Glutamatergic neuron (in vitro differentiated cells): Measurements from ENCODE around the gene PRCC. TPM values are rescaled to one million over a fixed set of nuclear protein-coding genes. Genes with fewer than 3 reads are reported as not detected.

Experiments
- DNase-seq: peaks from one replicate; pipeline ENCODE4 v3.0.0; 2022
- H3K27ac Mint-ChIP-seq: one replicate; pipeline ENCODE4 v1.8.0; 2020; ENCODE audit warnings: mild to moderate bottlenecking, mixed read lengths, inconsistent platforms; ENCODE audit not compliant: unreplicated experiment
- H3K27me3 Mint-ChIP-seq: one replicate; pipeline ENCODE4 v1.8.0; 2020; ENCODE audit warnings: mild to moderate bottlenecking, moderate library complexity, mixed read lengths, inconsistent platforms; ENCODE audit not compliant: unreplicated experiment
- H3K36me3 Mint-ChIP-seq: one replicate; pipeline ENCODE4 v1.8.0; 2020; ENCODE audit warnings: mild to moderate bottlenecking, mixed read lengths, inconsistent platforms; ENCODE audit not compliant: unreplicated experiment
- H3K4me1 Mint-ChIP-seq: one replicate; pipeline ENCODE4 v1.8.0; 2020; ENCODE audit warnings: mild to moderate bottlenecking, low read depth, mixed read lengths, inconsistent platforms; ENCODE audit not compliant: unreplicated experiment
- H3K4me3 Mint-ChIP-seq: one replicate; pipeline ENCODE4 v1.8.0; 2020; ENCODE audit warnings: mild to moderate bottlenecking, mixed read lengths, inconsistent platforms; ENCODE audit not compliant: unreplicated experiment
- H3K9me3 Mint-ChIP-seq: one replicate; pipeline ENCODE4 v1.8.0; 2020; ENCODE audit warnings: mild to moderate bottlenecking, moderate library complexity, mixed read lengths, inconsistent platforms; ENCODE audit not compliant: unreplicated experiment
- total RNA-seq: library from RNA; stranded (reverse); fragmentation: NEBNext Ultra II Directional; extraction: Animal tissue kit (Norgen Biotek cat#: 25700); gene quantifications from one replicate; pipeline ENCODE4 v1.2.1, GENCODE V29; 2021; ENCODE audit not compliant: unreplicated experiment
- TF ChIP-seq, protein P1 (sequence below): fragments of 200-600 bp; sonication (generic); IDR thresholded peaks from one replicate; pipeline ENCODE4 v1.5.0; 2021; ENCODE audit not compliant: partially characterized antibody, unreplicated experiment

The PRCC gene
- total RNA-seq, 1 donor from 2014 or later = 88.8 TPM

DNA sequence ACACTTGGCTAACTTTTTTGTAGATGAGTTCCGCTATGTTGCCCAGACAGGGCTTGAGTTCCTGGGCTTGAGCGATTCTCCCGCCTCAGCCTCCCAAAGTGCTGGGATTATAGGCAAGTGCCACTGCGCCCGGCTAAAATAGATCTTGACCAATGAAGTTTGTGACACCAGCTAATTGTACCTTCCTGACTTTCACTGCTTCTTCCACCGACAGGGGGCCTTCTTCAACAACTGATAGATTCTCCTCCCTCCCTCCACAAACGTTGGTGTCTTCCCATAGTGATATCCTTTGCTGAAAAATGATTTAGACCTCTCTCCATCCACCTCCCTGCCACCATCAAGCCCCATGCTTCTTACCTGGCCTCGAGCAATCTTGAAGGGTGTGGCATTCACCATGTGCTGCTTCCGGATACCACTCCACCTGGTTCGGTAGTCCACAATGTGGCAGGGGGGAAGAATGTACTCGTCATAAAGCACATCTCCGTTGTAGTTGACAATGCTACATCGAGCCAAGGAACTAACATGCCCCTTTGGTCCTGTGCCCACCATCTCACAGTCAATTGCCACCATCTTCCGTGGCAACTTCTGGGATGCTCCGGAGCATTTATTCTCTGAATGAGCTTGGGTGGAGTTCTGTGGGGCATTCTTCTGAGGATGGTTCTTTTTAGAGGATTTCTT, 40.6 kb upstream of the PRCC start:
- Mint-ChIP-seq H3K27me3 (peaks cover 12% of the 10 kb centered on the region), H3K9me3 (peaks cover 10% of the 10 kb centered on the region), H3K4me3 (no peak overlapping the region), H3K4me1 (peaks cover 11% of the 10 kb centered on the region), H3K27ac (no peak overlapping the region), H3K36me3 (no peaks in the 10 kb centered on the region)
- TF ChIP-seq, protein P1, sequence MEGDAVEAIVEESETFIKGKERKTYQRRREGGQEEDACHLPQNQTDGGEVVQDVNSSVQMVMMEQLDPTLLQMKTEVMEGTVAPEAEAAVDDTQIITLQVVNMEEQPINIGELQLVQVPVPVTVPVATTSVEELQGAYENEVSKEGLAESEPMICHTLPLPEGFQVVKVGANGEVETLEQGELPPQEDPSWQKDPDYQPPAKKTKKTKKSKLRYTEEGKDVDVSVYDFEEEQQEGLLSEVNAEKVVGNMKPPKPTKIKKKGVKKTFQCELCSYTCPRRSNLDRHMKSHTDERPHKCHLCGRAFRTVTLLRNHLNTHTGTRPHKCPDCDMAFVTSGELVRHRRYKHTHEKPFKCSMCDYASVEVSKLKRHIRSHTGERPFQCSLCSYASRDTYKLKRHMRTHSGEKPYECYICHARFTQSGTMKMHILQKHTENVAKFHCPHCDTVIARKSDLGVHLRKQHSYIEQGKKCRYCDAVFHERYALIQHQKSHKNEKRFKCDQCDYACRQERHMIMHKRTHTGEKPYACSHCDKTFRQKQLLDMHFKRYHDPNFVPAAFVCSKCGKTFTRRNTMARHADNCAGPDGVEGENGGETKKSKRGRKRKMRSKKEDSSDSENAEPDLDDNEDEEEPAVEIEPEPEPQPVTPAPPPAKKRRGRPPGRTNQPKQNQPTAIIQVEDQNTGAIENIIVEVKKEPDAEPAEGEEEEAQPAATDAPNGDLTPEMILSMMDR = peak; percentile 34
- DNase-seq = peak; percentile 52

DNA sequence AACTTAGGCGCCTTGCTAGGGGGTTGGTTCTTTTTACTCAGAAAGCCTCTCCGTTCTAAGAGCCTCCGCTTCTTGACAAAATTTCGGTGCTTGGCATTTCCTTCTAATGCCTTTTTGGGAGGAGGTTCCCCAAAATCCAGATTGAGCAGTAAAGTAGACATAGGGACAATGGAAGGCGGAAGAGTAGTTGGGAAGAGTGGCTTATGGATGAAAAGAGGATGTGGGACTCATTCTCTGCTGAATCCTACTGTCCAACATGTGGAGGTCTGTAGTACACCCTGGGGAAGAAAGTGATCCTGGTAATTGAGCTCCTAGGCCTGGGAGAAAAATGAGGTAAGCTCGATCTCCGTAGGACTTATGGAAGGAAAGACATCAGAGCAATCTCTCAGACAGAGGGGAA, 39.8 kb upstream of the PRCC start:
- Mint-ChIP-seq H3K27ac (peak overlapping the region; percentile 94), H3K4me1 (peaks cover 11% of the 10 kb centered on the region), H3K4me3 (no peak overlapping the region), H3K9me3 (peaks cover 10% of the 10 kb centered on the region), H3K27me3 (peaks cover 12% of the 10 kb centered on the region), H3K36me3 (no peaks in the 10 kb centered on the region)
- DNase-seq = no peak
- TF ChIP-seq, protein P1 = no peak

DNA sequence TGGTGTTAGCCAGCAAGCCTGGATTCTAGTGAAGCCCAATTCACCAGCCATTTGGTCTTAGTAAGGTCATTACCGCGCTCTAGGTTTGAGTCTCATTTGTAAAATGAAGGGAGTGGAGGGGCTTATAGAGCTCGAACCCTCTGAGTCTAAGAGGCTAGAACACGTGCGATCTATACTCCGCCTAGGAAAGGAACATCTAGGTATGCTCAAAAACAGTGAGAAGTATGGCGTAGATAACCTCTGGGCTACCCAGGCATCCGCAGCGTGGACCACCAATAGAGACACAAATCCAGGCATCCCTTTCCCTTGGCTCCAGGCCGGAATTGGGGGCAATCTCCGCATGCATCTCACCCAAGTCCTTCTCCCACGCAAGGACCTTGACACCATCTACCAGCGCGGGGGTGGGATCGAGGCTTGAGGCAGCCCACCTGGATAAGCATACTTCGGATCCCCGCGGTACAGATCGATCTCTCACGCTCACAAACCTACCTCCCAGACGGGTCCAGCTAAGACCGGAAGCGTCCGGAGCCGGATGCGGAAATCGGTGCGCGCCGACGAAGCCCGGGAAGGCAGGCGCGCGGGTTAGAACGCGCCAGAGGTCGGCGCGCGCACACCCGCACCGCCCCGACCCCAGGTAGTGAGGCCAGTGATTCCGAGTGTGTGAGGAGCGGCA, 39.3 kb upstream of the PRCC start, which contains the start of gene METTL25B:
Gene METTL25B (plus strand): TSS at position 544 of the 673 bp plus-strand sequence. CDS start 636 bp downstream, outside the sequence.
- Mint-ChIP-seq H3K4me3 (no peak within 1 kb of the TSS), H3K9me3 (peaks cover 10% of the 10 kb centered on the region), H3K27me3 (peaks cover 12% of the 10 kb centered on the region), H3K27ac (peak within 1 kb of the TSS; percentile 94), H3K4me1 (peaks cover 11% of the 10 kb centered on the region), H3K36me3 (no peaks in the 10 kb centered on the region)
- TF ChIP-seq, protein P1 = no peak
- DNase-seq = peak; percentile 84

DNA sequence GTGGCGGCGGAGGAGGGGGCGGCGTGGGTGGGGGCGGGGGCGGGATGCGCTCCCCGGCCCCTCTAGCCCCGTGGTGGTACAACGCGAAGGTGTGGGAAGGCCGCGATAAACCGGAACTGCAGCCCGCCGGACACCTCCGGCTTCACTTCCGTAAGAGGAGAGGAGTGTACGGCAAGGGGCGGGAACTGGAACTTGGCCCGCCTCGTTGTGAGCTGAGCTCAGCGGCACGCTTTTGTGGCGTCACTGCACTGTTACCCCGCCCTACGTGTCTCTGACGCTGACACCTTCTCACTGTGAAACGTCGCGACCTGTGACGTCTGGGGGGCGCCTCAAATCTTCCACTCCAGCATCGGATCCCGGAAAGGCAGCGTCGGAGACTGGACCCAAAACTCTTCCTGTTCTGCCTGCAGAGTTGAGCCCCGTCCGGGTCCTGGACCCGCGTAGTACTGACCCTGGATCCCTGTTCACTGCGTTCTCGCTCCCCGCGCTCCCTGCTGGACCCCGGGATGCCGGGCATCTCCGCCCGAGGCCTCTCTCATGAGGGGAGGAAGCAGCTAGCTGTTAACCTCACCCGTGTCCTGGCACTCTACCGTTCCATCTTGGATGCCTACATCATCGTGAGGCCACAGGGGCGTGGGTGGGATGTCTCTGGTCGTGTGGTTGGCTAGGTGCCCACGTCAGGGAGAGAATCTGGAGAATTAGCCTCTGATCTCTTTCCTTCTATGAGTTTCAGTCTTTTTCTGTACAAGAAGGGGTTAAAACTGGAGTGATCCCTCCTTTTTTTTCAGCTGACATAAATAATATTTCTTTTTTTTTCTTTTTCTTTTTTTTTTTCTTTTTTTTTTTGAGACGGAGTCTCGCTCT, 38.5 kb upstream of the PRCC start, which contains the start of gene ISG20L2:
Gene ISG20L2 (minus strand): TSS at position 168 of the 864 bp plus-strand sequence. CDS start 1,114 bp downstream, outside the sequence.
- Mint-ChIP-seq H3K9me3 (peaks cover 10% of the 10 kb centered on the region), H3K36me3 (no peaks in the 10 kb centered on the region), H3K4me3 (no peak within 1 kb of the TSS), H3K4me1 (peaks cover 11% of the 10 kb centered on the region), H3K27ac (peak within 1 kb of the TSS; percentile 94), H3K27me3 (peaks cover 12% of the 10 kb centered on the region)
- peak; percentile 93 for DNase-seq
- TF ChIP-seq, protein P1 = no peak
